CD8-positive, alpha-beta memory T cell (primary cell): ENCODE results near the gene RAPGEF5. TPM values are rescaled to one million over a fixed set of nuclear protein-coding genes. Genes with fewer than 3 reads are reported as not detected.

ENCODE experiments used
- CTCF ChIA-PET: fragments of 350-600 bp; sonication (Branson Sonifier 250); formaldehyde crosslinking; loops from one replicate; lab custom pipeline; 2021; ENCODE audit warnings: antibody characterized with exemption; lab: Charles Lee
- POLR2A ChIA-PET: fragments of 350-600 bp; sonication (Branson Sonifier 250); formaldehyde crosslinking; loops from one replicate; lab custom pipeline; 2021; ENCODE audit warnings: antibody characterized with exemption; lab: Charles Lee
- DNase-seq, 5 donors: peaks; one replicate each; pipeline versions ENCODE4 v3.0.0 to v3.0.0-alpha.2; 2020 to 2022; ENCODE audit warnings: mixed read lengths in 1 of 5
- H3K27ac ChIP-seq: one replicate; pipeline ENCODE4 v1.7.0; 2013; ENCODE audit warnings: low read depth, mild to moderate bottlenecking, low read length, moderate library complexity
- H3K27me3 ChIP-seq: 2 replicates; pipeline ENCODE4 v1.7.0; 2013; ENCODE audit warnings: low read length, mild to moderate bottlenecking; ENCODE audit not compliant: insufficient read depth, poor library complexity, severe bottlenecking
- H3K36me3 ChIP-seq: 2 replicates; pipeline ENCODE4 v1.7.0; 2013; ENCODE audit warnings: mild to moderate bottlenecking, low read length, moderate library complexity; ENCODE audit not compliant: insufficient read depth
- H3K4me1 ChIP-seq: 2 replicates; pipeline ENCODE4 v1.7.0; 2013; ENCODE audit warnings: mild to moderate bottlenecking, low read length, moderate library complexity; ENCODE audit not compliant: insufficient read depth
- H3K4me3 ChIP-seq: 2 replicates; pipeline ENCODE4 v1.7.0; 2013; ENCODE audit warnings: mild to moderate bottlenecking, low read length
- H3K9me3 ChIP-seq: 2 replicates; pipeline ENCODE4 v1.7.0; 2013; ENCODE audit warnings: mild to moderate bottlenecking, low read length
- H3K27ac Mint-ChIP-seq, 8 donors: one replicate each; pipeline ENCODE4 v1.8.0; 2020 to 2021; ENCODE audit warnings: mixed read lengths in 8 of 8, mild to moderate bottlenecking in 6 of 8, inconsistent platforms in 3 of 8, moderate library complexity in 3 of 8
- H3K27me3 Mint-ChIP-seq, 2 donors: one replicate each; pipeline ENCODE4 v1.8.0; 2020 to 2021; ENCODE audit warnings: mixed read lengths in 2 of 2, mild to moderate bottlenecking in 1 of 2, moderate library complexity in 1 of 2
- H3K36me3 Mint-ChIP-seq, 3 donors: one replicate each; pipeline ENCODE4 v1.8.0; 2020 to 2021; ENCODE audit warnings: mixed read lengths in 3 of 3, inconsistent platforms in 1 of 3, mild to moderate bottlenecking in 1 of 3
- H3K4me1 Mint-ChIP-seq, 3 donors: one replicate each; pipeline ENCODE4 v1.8.0; 2020 to 2021; ENCODE audit warnings: mixed read lengths in 3 of 3, inconsistent platforms in 1 of 3, mild to moderate bottlenecking in 1 of 3
- H3K4me3 Mint-ChIP-seq, 7 donors: one replicate each; pipeline ENCODE4 v1.8.0; 2020 to 2021; ENCODE audit warnings: mixed read lengths in 7 of 7, mild to moderate bottlenecking in 6 of 7, moderate library complexity in 4 of 7, inconsistent platforms in 2 of 7
- H3K9me3 Mint-ChIP-seq, 5 donors: one replicate each; pipeline ENCODE4 v1.8.0; 2020 to 2022; ENCODE audit warnings: mixed read lengths in 5 of 5, mild to moderate bottlenecking in 3 of 5, moderate library complexity in 2 of 5, inconsistent platforms in 1 of 5
- polyA plus RNA-seq: library from polyadenylated mRNA; unstranded; fragments of 300-500 nt; fragmentation: Illumina TruSeq; gene quantifications from one replicate; pipeline ENCODE4 v1.2.3, GENCODE V29; 2021
- total RNA-seq, 2 experiments: library from RNA; stranded (reverse); gene quantifications; one replicate each; pipeline ENCODE4 v1.2.3, GENCODE V29; 2021

The RAPGEF5 gene
- total and polyA plus RNA-seq, 3 experiments from 2014 or later = 0.13 to 0.86 (median 0.50) TPM

- ChIA-PET CTCF (interaction anchor here (1.0 kb wide), 2 partner anchors 9 to 11 kb away, joined by 3 read pairs; no protein-coding TSS in a partner anchor), POLR2A (no interaction called here)
- Histone ChIP-seq H3K27me3 (no peaks in the 10 kb centered on the region), H3K4me3 (no peak overlapping the region), H3K4me1 (no peaks in the 10 kb centered on the region), H3K36me3 (no peaks in the 10 kb centered on the region), H3K9me3 (no peaks in the 10 kb centered on the region), H3K27ac (no peak overlapping the region)
- H3K9me3 Mint-ChIP-seq = no peaks in the 10 kb centered on the region
- no peak for DNase-seq
- no peak overlapping the region for H3K27ac Mint-ChIP-seq
- H3K4me3 Mint-ChIP-seq = no peak overlapping the region
- no peaks in the 10 kb centered on the region for H3K4me1 Mint-ChIP-seq
- H3K27me3 Mint-ChIP-seq = peaks cover 0 to 3% of the 10 kb centered on the region in 2 donors
- H3K36me3 Mint-ChIP-seq = peaks cover 0 to 5% (median 0%) of the 10 kb centered on the region in 3 donors
Observed at GRCh38 chr7:22307816-22308215, 49.1 kb downstream of the RAPGEF5 start.

- H3K27ac Mint-ChIP-seq = no peak overlapping the region
- no peaks in the 10 kb centered on the region for H3K27me3 ChIP-seq
- ChIA-PET CTCF (no interaction called here), POLR2A (no interaction called here)
- H3K36me3 Mint-ChIP-seq = peaks cover 0 to 5% (median 0%) of the 10 kb centered on the region in 3 donors
- no peak overlapping the region for H3K4me3 Mint-ChIP-seq
- no peak for DNase-seq
- H3K36me3 ChIP-seq = no peaks in the 10 kb centered on the region
- no peaks in the 10 kb centered on the region for H3K9me3 ChIP-seq
- no peaks in the 10 kb centered on the region for H3K4me1 Mint-ChIP-seq
- H3K27ac ChIP-seq = no peak overlapping the region
- H3K9me3 Mint-ChIP-seq = no peaks in the 10 kb centered on the region
- peaks cover 0 to 4% of the 10 kb centered on the region in 2 donors for H3K27me3 Mint-ChIP-seq
- H3K4me3 ChIP-seq = no peak overlapping the region
- no peaks in the 10 kb centered on the region for H3K4me1 ChIP-seq
Observed at GRCh38 chr7:22305706-22306105, 51.2 kb downstream of the RAPGEF5 start.

- Mint-ChIP-seq H3K27me3 (peaks cover 2 to 12% of the 10 kb centered on the region in 2 donors), H3K36me3 (peaks cover 0 to 5% (median 0%) of the 10 kb centered on the region in 3 donors), H3K4me3 (no peak overlapping the region), H3K27ac (no peak overlapping the region), H3K4me1 (no peaks in the 10 kb centered on the region), H3K9me3 (no peaks in the 10 kb centered on the region)
- H3K4me1 ChIP-seq = no peaks in the 10 kb centered on the region
- H3K9me3 ChIP-seq = no peaks in the 10 kb centered on the region
- ChIA-PET POLR2A (no interaction called here), CTCF (no interaction called here)
- H3K4me3 ChIP-seq = no peak overlapping the region
- no peaks in the 10 kb centered on the region for H3K27me3 ChIP-seq
- no peak overlapping the region for H3K27ac ChIP-seq
- no peaks in the 10 kb centered on the region for H3K36me3 ChIP-seq
- DNase-seq = no peak
Observed at GRCh38 chr7:22302951-22303423, 54.0 kb downstream of the RAPGEF5 start.

- H3K9me3 ChIP-seq = no peaks in the 10 kb centered on the region
- H3K27ac ChIP-seq = no peak overlapping the region
- no peaks in the 10 kb centered on the region for H3K27me3 ChIP-seq
- Mint-ChIP-seq H3K27me3 (peaks cover 2 to 12% of the 10 kb centered on the region in 2 donors), H3K9me3 (no peaks in the 10 kb centered on the region), H3K36me3 (peaks cover 0 to 3% (median 0%) of the 10 kb centered on the region in 3 donors), H3K4me3 (no peak overlapping the region), H3K27ac (no peak overlapping the region), H3K4me1 (no peaks in the 10 kb centered on the region)
- H3K4me1 ChIP-seq = no peaks in the 10 kb centered on the region
- POLR2A ChIA-PET = no interaction called here
- CTCF ChIA-PET = no interaction called here
- DNase-seq = no peak
- no peaks in the 10 kb centered on the region for H3K36me3 ChIP-seq
- no peak overlapping the region for H3K4me3 ChIP-seq
Observed at GRCh38 chr7:22302193-22302592, 54.8 kb downstream of the RAPGEF5 start.

GRCh38 chr7:22301790-22302189, 55.2 kb downstream of the RAPGEF5 start:
- Mint-ChIP-seq H3K27ac (no peak overlapping the region), H3K4me1 (no peaks in the 10 kb centered on the region), H3K36me3 (no peaks in the 10 kb centered on the region), H3K9me3 (no peaks in the 10 kb centered on the region), H3K27me3 (peaks cover 2 to 12% of the 10 kb centered on the region in 2 donors), H3K4me3 (no peak overlapping the region)
- no peak for DNase-seq
- Histone ChIP-seq H3K27me3 (no peaks in the 10 kb centered on the region), H3K9me3 (no peaks in the 10 kb centered on the region), H3K4me1 (no peaks in the 10 kb centered on the region), H3K27ac (no peak overlapping the region), H3K36me3 (no peaks in the 10 kb centered on the region), H3K4me3 (no peak overlapping the region)
- CTCF ChIA-PET = no interaction called here
- POLR2A ChIA-PET = no interaction called here

- Mint-ChIP-seq H3K27me3 (peaks cover 2 to 12% of the 10 kb centered on the region in 2 donors), H3K9me3 (no peaks in the 10 kb centered on the region), H3K4me1 (no peaks in the 10 kb centered on the region), H3K27ac (no peak overlapping the region), H3K36me3 (no peaks in the 10 kb centered on the region), H3K4me3 (no peak overlapping the region)
- H3K4me1 ChIP-seq = no peaks in the 10 kb centered on the region
- H3K27me3 ChIP-seq = no peaks in the 10 kb centered on the region
- H3K4me3 ChIP-seq = no peak overlapping the region
- no peaks in the 10 kb centered on the region for H3K36me3 ChIP-seq
- H3K27ac ChIP-seq = no peak overlapping the region
- no peaks in the 10 kb centered on the region for H3K9me3 ChIP-seq
- no peak for DNase-seq
- POLR2A ChIA-PET = no interaction called here
- CTCF ChIA-PET = interaction anchor here (0.7 kb wide), 1 partner anchor 24 kb away, joined by 3 read pairs; no protein-coding TSS in a partner anchor
Observed at GRCh38 chr7:22300839-22301238, 56.1 kb downstream of the RAPGEF5 start.

GRCh38 chr7:22296916-22297315, 60.0 kb downstream of the RAPGEF5 start:
- POLR2A ChIA-PET = no interaction called here
- Histone ChIP-seq H3K27ac (no peak overlapping the region), H3K27me3 (no peaks in the 10 kb centered on the region), H3K4me3 (no peak overlapping the region), H3K9me3 (no peaks in the 10 kb centered on the region), H3K36me3 (no peaks in the 10 kb centered on the region), H3K4me1 (no peaks in the 10 kb centered on the region)
- Mint-ChIP-seq H3K27me3 (peaks cover 2 to 12% of the 10 kb centered on the region in 2 donors), H3K36me3 (no peaks in the 10 kb centered on the region), H3K27ac (no peak overlapping the region), H3K4me1 (peaks cover 7 to 12% (median 11%) of the 10 kb centered on the region in 3 donors), H3K9me3 (no peaks in the 10 kb centered on the region), H3K4me3 (no peak overlapping the region)
- DNase-seq = no peak
- CTCF ChIA-PET = no interaction called here

GRCh38 chr7:22296265-22296566, 60.7 kb downstream of the RAPGEF5 start:
- Histone ChIP-seq H3K9me3 (no peaks in the 10 kb centered on the region), H3K27ac (no peak overlapping the region), H3K4me1 (no peaks in the 10 kb centered on the region), H3K27me3 (no peaks in the 10 kb centered on the region), H3K36me3 (no peaks in the 10 kb centered on the region), H3K4me3 (no peak overlapping the region)
- DNase-seq = no peak
- H3K4me3 Mint-ChIP-seq = no peak overlapping the region
- no peaks in the 10 kb centered on the region for H3K9me3 Mint-ChIP-seq
- H3K4me1 Mint-ChIP-seq = peaks cover 7 to 13% (median 11%) of the 10 kb centered on the region in 3 donors
- H3K27ac Mint-ChIP-seq = no peak overlapping the region
- H3K27me3 Mint-ChIP-seq = peaks cover 2 to 12% of the 10 kb centered on the region in 2 donors
- H3K36me3 Mint-ChIP-seq = no peaks in the 10 kb centered on the region
- CTCF ChIA-PET = no interaction called here
- POLR2A ChIA-PET = no interaction called here
